NCI-H1436 (cell line): ENCODE data around the gene CFAP74.
"Not testable (repeated sequence)": the region's sequence is repeated elsewhere in the genome, so short reads cannot be mapped to it uniquely, and the experiment has no call there.

Experiments used
- DNase-seq: peaks from one replicate; lab custom pipeline; 2025; lab: John Stamatoyannopoulos, UW

Gene CFAP74

DNA sequence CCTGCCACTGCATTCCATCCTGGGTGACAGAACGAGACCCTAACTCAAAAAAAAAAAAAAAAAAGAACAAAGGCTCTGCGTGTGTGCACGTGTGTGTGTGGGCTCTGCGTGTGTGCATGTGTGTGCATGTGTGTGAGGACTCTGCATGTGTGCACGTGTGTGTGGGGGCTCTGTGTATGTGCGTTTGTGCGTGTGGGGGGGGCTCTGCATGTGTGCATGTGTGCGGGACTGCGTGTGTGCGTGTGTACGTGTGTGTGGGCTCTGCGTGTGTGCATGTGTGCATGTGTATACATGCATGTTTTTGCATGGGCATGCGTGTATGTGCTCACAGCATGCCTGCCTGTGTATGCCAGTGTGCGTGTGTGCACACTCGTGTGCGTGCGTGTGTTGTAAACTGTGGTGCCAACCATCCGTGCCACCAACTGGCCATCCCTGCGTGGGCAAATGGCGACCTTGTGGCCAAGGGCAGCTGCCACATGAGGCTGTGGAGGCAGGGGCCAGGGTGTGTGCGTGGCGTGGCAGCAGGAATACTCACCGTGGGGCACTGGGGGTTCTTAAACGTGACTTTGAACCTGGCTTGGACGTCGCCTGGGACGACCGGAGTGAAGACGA, 57.7 kb downstream of the CFAP74 start:
- no peak for DNase-seq

DNA sequence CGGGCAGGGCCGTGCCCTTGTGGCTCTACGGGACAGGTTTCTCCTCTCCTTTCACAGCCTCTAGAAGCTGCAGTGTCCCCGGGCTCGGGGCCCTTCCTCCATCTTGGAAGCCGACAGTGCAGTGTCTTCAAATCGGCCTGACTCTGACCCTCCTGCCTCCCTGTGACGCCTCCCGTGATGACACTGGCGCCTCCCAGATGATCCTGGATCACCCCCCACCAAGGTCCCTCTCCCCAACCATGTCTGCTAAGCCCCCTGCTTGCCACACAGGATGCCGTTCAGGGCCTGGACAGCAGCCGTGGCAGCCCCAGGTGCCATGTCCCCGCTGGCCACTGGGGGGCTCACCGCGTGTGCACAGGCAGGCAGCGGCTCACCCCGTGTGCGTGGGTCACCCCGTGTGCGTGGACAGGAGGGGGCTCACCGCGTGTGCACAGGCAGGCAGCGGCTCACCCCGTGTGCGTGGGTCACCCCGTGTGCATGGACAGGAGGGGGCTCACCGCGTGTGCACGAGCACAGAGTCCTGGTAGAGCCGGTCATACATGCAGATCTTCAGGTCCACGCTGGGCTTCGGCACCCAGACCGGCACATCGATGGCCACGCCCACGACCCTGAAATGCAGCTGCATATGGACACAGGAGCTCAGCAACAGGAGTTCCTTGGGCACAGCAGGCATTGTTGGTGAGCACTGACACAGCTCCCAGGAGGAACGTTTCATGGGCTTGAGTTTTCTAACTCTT, 59.6 kb downstream of the CFAP74 start:
- DNase-seq: peak; percentile 25

- DNase-seq: no peak
These were observed 60.6 kb downstream of the CFAP74 start for GRCh38 chr1:1942753-1943656.

- no peak for DNase-seq
These were observed 61.5 kb downstream of the CFAP74 start for GRCh38 chr1:1941868-1942752.

DNA sequence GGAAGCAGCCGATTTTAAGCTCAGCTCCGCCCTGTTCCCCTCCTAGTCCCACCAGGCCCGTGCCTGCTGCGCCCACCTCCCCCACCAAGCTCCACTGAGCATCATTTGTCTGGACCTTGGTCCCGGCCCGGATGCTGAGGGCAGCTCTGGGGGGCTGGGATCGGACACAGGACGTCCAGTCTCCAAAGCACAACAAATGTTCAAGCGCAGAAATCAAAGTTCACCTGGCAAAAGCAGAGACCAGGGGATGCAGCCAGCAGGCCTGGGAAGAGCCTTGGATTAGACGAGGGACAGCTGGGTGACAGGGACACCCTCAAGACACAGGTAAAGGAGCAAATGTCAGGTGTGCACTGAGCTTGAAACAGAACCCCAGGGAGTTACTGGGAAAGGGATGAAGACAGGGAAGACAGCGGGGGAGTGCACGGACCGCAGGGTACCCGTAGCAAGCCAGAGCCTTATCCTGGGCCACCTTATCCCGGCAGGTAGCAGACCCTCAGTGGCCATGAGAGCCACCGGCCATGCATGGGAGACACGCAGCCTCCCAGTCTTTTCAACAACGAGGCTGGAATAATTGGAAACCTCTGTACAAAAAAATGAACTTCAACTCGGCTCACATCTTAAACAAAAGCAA, 62.3 kb downstream of the CFAP74 start:
- no peak for DNase-seq

DNA sequence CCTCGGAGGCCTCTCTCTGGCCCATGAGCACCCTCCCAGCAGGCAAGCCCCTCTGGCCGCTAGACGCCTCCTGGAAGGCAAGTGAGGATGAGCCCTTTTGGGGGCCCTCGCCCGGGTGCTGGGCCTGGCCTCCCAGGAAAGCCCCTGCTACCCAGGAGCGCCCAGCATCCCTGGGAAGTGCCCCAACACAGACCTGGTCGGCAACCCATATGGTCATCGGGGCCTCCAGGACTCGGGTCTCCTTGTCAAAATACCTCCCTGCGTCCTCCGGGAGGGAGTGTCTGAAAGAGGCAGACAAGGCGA, 63.5 kb downstream of the CFAP74 start:
- DNase-seq: no peak

- no peak for DNase-seq
These were observed 64.1 kb downstream of the CFAP74 start for GRCh38 chr1:1939296-1940122.

DNA sequence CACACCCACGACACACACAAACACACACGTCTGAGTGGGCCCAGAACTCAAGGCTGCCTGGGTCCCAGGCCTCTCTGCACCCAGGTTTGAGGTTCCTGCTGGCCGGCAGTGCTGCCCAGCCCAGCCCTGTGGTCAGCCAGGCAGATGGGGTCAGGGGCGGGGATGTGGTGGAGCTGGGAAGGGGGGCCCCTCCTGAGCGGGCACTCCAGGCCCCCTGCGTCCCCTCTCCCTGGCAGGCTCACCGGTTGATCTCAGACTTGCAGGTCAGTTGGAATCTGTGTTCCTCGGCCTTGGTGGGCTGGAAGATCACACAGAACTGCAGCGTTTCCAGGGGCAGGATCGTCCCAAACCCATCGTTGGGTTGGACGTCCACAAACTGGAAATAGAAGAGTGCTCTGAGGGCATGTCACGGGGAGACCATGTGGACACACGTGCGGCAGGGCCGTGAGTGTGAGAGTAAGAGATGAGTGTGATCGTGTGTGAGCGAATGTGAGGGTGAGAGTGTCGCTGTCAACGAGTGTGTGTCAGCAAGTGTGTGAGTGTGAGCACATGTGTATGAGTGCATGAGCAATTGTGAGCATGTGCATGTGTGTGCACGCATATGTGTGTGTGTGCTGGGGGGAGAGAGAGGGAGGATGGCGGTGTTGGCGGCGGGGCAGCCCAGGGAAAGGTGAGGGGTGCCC, 64.8 kb downstream of the CFAP74 start:
- DNase-seq: no peak

- no peak for DNase-seq
These were observed 65.4 kb downstream of the CFAP74 start for GRCh38 chr1:1938276-1938573.

DNA sequence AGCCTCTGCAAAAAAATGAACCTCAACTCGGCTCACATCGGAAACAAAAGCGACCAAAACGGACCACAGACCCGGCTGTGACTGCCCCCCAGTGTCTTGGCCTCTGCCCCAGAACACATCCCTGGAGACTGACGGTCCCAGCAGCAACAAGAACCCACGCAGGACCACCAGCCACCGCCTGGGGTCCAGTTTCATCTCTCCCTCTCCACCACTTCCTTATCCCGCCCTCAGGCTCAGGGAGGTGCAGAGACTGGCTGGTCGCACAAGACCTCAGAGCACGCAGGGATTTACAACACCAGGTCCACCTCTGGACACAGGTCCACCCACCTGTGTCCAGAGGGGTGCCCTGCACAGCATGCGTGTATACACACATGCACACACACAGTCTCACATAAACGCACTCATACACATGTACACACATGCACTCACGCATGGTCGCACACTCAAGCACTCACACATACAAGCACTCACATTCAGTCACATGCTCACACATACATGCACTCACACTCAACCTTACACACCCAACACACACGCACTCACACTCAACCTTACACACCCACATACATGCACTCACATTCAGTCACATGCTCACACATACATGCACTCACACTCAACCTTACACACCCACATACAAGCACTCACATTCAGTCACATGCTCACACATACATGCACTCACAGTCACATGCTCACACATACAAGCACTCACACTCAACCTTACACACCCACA, 65.9 kb downstream of the CFAP74 start:
- no peak for DNase-seq

DNA sequence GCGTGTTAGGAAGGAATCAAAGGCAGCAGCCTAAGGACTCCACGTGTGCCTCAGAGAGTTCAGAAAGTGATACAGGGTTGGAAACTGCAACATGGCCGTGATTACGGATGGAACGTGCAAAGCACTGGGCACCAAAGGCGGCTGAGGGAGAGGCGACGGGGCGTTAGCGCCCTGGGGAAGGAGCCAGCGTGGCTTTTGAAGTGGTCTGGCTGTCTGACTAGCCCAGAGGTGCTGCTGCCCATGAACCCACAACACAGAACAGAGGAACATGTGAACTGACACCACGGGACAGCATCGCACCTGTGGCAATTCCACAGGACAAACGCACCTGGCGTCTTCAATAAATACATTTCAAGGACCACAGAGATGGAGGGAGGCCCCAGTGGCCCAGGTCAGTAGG, 66.5 kb downstream of the CFAP74 start:
- no peak for DNase-seq

GRCh38 chr1:1934848-1935247, 68.7 kb downstream of the CFAP74 start:
- DNase-seq: not testable (repeated sequence)

GRCh38 chr1:1929639-1930545, 73.7 kb downstream of the CFAP74 start:
- no peak for DNase-seq

- DNase-seq: no peak
These were observed 74.4 kb downstream of the CFAP74 start for GRCh38 chr1:1929102-1929638.

- no peak for DNase-seq
These were observed 75.1 kb downstream of the CFAP74 start for GRCh38 chr1:1928231-1929101.

DNA sequence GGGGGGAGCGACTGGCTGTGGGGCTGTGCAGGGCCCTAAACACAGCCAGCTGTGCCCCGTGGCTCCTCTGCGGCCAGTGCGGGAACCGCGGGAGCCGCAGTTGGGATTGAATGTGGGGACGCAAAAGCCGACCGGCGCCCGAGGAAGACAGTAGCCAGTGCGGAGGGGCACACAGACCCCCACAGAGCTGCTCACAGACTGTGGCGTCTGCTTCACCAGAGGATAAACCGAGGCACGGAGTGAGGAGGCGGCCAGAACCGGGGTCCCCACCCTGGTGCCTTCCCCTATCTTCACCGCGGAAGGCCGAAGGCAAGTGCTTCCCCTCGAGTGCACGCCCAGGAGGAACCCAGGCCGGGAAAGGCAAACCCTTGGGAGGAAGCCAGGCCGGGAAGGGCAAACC, 75.8 kb downstream of the CFAP74 start:
- DNase-seq: no peak
